Testis (tissue), 3 donors: ENCODE measurements around the gene CNGB1. TPM values are rescaled to one million over a fixed set of nuclear protein-coding genes. Genes with fewer than 3 reads are reported as not detected.
A peak's percentile ranks its signal among the peaks of the same experiment; 100 is the strongest.

Source experiments
- DNase-seq: peaks from one replicate; pipeline ENCODE4 v3.0.0-alpha.2; 2019
- H3K27ac ChIP-seq, 2 donors: fragments of 200-600 bp; sonication (generic); one replicate each; pipeline ENCODE4 v1.5.1; 2019
- H3K27me3 ChIP-seq: fragments of 200-600 bp; sonication (generic); one replicate; pipeline ENCODE4 v1.5.1; 2019
- H3K36me3 ChIP-seq: fragments of 200-600 bp; sonication (generic); one replicate; pipeline ENCODE4 v1.5.1; 2017; ENCODE audit warnings: low read depth; ENCODE audit errors: missing control alignments
- H3K4me1 ChIP-seq: fragments of 200-600 bp; sonication (generic); one replicate; pipeline ENCODE4 v1.5.1; 2019
- H3K4me3 ChIP-seq, 2 donors: fragments of 200-600 bp; sonication (generic); one replicate each; pipeline ENCODE4 v1.5.1; 2017 to 2019
- H3K9me3 ChIP-seq: fragments of 200-600 bp; sonication (generic); one replicate; pipeline ENCODE4 v1.5.1; 2017
- CTCF ChIP-seq, 3 experiments: fragments of 450-650 bp in 2 of 3; fragments of 200-600 bp in 1 of 3; sonication (generic) in 1 of 3; IDR thresholded peaks; one replicate each; pipeline ENCODE4 v1.5.1; 2016 to 2019; ENCODE audit warnings: antibody characterized with exemption in 3 of 3, mild to moderate bottlenecking in 2 of 3, moderate library complexity in 1 of 3
- POLR2A ChIP-seq: fragments of 450-650 bp; IDR thresholded peaks from one replicate; pipeline ENCODE4 v1.6.1; 2017; ENCODE audit warnings: antibody characterized with exemption, mild to moderate bottlenecking, moderate library complexity
- WGBS, 2 donors: methylation state at CpG; one replicate each; pipeline ENCODE4 v1.1.5; 2018; 5-methylcytosine and 5-hydroxymethylcytosine counted together
- intact Hi-C: fragments of 100-400 bp; cut with DNase I; formaldehyde crosslinking; loops from one replicate; pipeline ENCODE4 v1.15.1; 2023; ENCODE audit warnings: low total_unique reads
- polyA plus RNA-seq: library from polyadenylated mRNA; stranded (reverse); fragments of 350-450 nt; fragmentation: Illumina TruSeq; extraction: RNeasy Lipid Tissue Mini Kit (QIAGEN cat#74804); gene quantifications from one replicate; pipeline ENCODE4 v1.2.3, GENCODE V29; 2014; ENCODE audit warnings: low read depth, low replicate concordance; ENCODE audit not compliant: insufficient read depth
- total RNA-seq, 2 donors: library from RNA; depleted of rRNA; stranded (reverse); fragments of >200 nt; gene quantifications; one replicate each; pipeline ENCODE4 v1.2.3, GENCODE V29; 2016

Gene CNGB1
- total and polyA plus RNA-seq, 3 donors from 2014 or later = 0.76 to 1.2 (median 0.87) TPM

GRCh38 chr16:57985204-57986181 lies 14.6 kb upstream of the CNGB1 start:
- Histone ChIP-seq H3K36me3 (no peaks in the 10 kb centered on the region), H3K4me3 (peak overlapping the region; percentile 44 to 62), H3K9me3 (no peaks in the 10 kb centered on the region), H3K27ac (no peak overlapping the region), H3K4me1 (peaks cover 4% of the 10 kb centered on the region), H3K27me3 (no peaks in the 10 kb centered on the region)
- intact Hi-C loops = no loop called here
- no peak for DNase-seq
- WGBS, 2 donors = 21 to 31% methylated on average over 38 to 62 of the region's 62 CpGs
- TF ChIP-seq POLR2A = no peak
- TF ChIP-seq CTCF (IDR thresholded peaks at IDR 0.05) = no peak

- no peaks in the 10 kb centered on the region for H3K36me3 ChIP-seq
- peak; percentile 90 for DNase-seq
- no peaks in the 10 kb centered on the region for H3K27me3 ChIP-seq
- TF ChIP-seq POLR2A = no peak
- TF ChIP-seq CTCF (IDR thresholded peaks at IDR 0.05) = no peak
- H3K9me3 ChIP-seq = no peaks in the 10 kb centered on the region
- no peak overlapping the region for H3K27ac ChIP-seq
- intact Hi-C loops = no loop called here
- 7 to 14% methylated on average over 32 to 64 of the region's 64 CpGs for WGBS, 2 donors
- H3K4me3 ChIP-seq = peak overlapping the region; percentile 44 to 62
- peaks cover 4% of the 10 kb centered on the region for H3K4me1 ChIP-seq
Observed at GRCh38 chr16:57984443-57985203, 13.7 kb upstream of the CNGB1 start.

GRCh38 chr16:57982385-57982784 lies 11.5 kb upstream of the CNGB1 start:
- H3K4me1 ChIP-seq = peaks cover 4% of the 10 kb centered on the region
- intact Hi-C loops = no loop called here
- no peaks in the 10 kb centered on the region for H3K27me3 ChIP-seq
- DNase-seq = no peak
- no peak overlapping the region for H3K4me3 ChIP-seq
- H3K9me3 ChIP-seq = no peaks in the 10 kb centered on the region
- H3K27ac ChIP-seq = no peak overlapping the region
- no peaks in the 10 kb centered on the region for H3K36me3 ChIP-seq
- TF ChIP-seq CTCF (IDR thresholded peaks at IDR 0.05) = no peak
- WGBS, 2 donors = 86 to 90% methylated on average over 5 of the region's 5 CpGs

GRCh38 chr16:57981636-57982035 lies 10.7 kb upstream of the CNGB1 start:
- no peak overlapping the region for H3K4me3 ChIP-seq
- peaks cover 4% of the 10 kb centered on the region for H3K4me1 ChIP-seq
- no peak overlapping the region for H3K27ac ChIP-seq
- 88 to 95% methylated on average over 7 of the region's 7 CpGs for WGBS, 2 donors
- DNase-seq = no peak
- intact Hi-C loops = no loop called here
- TF ChIP-seq CTCF (IDR thresholded peaks at IDR 0.05) (no peak), POLR2A (no peak)
- no peaks in the 10 kb centered on the region for H3K27me3 ChIP-seq
- H3K36me3 ChIP-seq = no peaks in the 10 kb centered on the region
- no peaks in the 10 kb centered on the region for H3K9me3 ChIP-seq
